Hepatocyte (in vitro differentiated cells): ENCODE data around the gene ANKRD29. TPM values are rescaled to one million over a fixed set of nuclear protein-coding genes. Genes with fewer than 3 reads are reported as not detected.

Source experiments
- DNase-seq: peaks from one replicate; pipeline ENCODE4 v3.0.0-alpha.2; 2016; ENCODE audit warnings: low spot score
- H2AFZ ChIP-seq: fragments of 200-600 bp; sonication (generic); 2 replicates; pipeline ENCODE4 v1.6.0; 2016; ENCODE audit warnings: antibody characterized with exemption, mild to moderate bottlenecking
- H3K27ac ChIP-seq: fragments of 200-600 bp; sonication (generic); 2 replicates; pipeline ENCODE4 v1.5.1; 2016; ENCODE audit warnings: mild to moderate bottlenecking
- H3K27me3 ChIP-seq: fragments of 200-600 bp; sonication (generic); 2 replicates; pipeline ENCODE4 v1.6.1; 2016
- H3K36me3 ChIP-seq: fragments of 200-600 bp; sonication (generic); replicated peaks from 2 replicates; pipeline ENCODE4 v1.5.1; 2016; ENCODE audit warnings: low read depth; ENCODE audit not compliant: insufficient read depth
- H3K4me1 ChIP-seq: fragments of 200-600 bp; sonication (generic); 2 replicates; pipeline ENCODE4 v1.5.1; 2016; ENCODE audit warnings: mild to moderate bottlenecking, moderate library complexity; ENCODE audit not compliant: insufficient read depth
- H3K4me2 ChIP-seq: fragments of 200-600 bp; sonication (generic); 2 replicates; pipeline ENCODE4 v1.6.0; 2016
- H3K4me3 ChIP-seq: fragments of 200-600 bp; sonication (generic); 2 replicates; pipeline ENCODE4 v1.5.1; 2016; ENCODE audit warnings: mild to moderate bottlenecking
- H3K79me2 ChIP-seq: fragments of 200-600 bp; sonication (generic); 2 replicates; pipeline ENCODE4 v1.6.0; 2017; ENCODE audit warnings: mild to moderate bottlenecking
- H3K9me2 ChIP-seq: fragments of 200-600 bp; sonication (generic); replicated peaks from 2 replicates; pipeline ENCODE4 v1.6.0; 2017; ENCODE audit warnings: mild to moderate bottlenecking; ENCODE audit not compliant: insufficient read depth
- H3K9me3 ChIP-seq: fragments of 200-600 bp; sonication (generic); 2 replicates; pipeline ENCODE4 v1.5.1; 2016; ENCODE audit warnings: low read depth, mild to moderate bottlenecking
- H4K20me1 ChIP-seq: fragments of 200-600 bp; sonication (generic); 2 replicates; pipeline ENCODE4 v1.6.0; 2016; ENCODE audit warnings: mild to moderate bottlenecking; ENCODE audit not compliant: insufficient read depth, poor library complexity, severe bottlenecking
- CTCF ChIP-seq: fragments of 200-600 bp; sonication (generic); IDR thresholded peaks from 2 replicates; pipeline ENCODE4 v1.5.1; 2016; ENCODE audit warnings: antibody characterized with exemption, mild to moderate bottlenecking; ENCODE audit not compliant: poor library complexity
- EZH2 ChIP-seq: fragments of 200-600 bp; sonication (generic); IDR thresholded peaks from 2 replicates; pipeline ENCODE4 v1.6.1; 2016; ENCODE audit warnings: antibody characterized with exemption, mild to moderate bottlenecking, borderline replicate concordance
- EZH2phosphoT487 ChIP-seq: fragments of 200-600 bp; sonication (generic); IDR thresholded peaks from one replicate; pipeline ENCODE4 v1.6.1; 2018; ENCODE audit warnings: antibody characterized with exemption, mild to moderate bottlenecking, low read depth, moderate library complexity; ENCODE audit not compliant: unreplicated experiment, severe bottlenecking
- WGBS: methylation state at CpG from one replicate; pipeline ENCODE4 v1.1.6; 2016; ENCODE audit warnings: low lambda C conversion rate; ENCODE audit errors: missing lambda C conversion rate; 5-methylcytosine and 5-hydroxymethylcytosine counted together
- polyA plus RNA-seq: library from polyadenylated mRNA; unstranded; fragments of >200 nt; fragmentation: Nextera tagmentation; extraction: Ambion mirVana; gene quantifications from 2 replicates; pipeline ENCODE4 v1.2.1, GENCODE V29; 2016
- total RNA-seq: library from RNA; depleted of rRNA; stranded (reverse); fragments of >200 nt; gene quantifications from 2 replicates; pipeline ENCODE4 v1.2.3, GENCODE V29; 2014

ANKRD29 gene
- total and polyA plus RNA-seq, 2 experiments from 2014 or later: 7.7 to 12.1 TPM

GRCh38 chr18:23567671-23568070 is 95.0 kb downstream of the ANKRD29 start:
- H3K36me3 ChIP-seq: peaks cover 6% of the 10 kb centered on the region
- H3K9me2 ChIP-seq: no peaks in the 10 kb centered on the region
- no peaks in the 10 kb centered on the region for H3K9me3 ChIP-seq
- H3K4me1 ChIP-seq: peaks cover 29% of the 10 kb centered on the region
- no peak for DNase-seq
- H3K4me3 ChIP-seq: no peak overlapping the region
- no peaks in the 10 kb centered on the region for H3K27me3 ChIP-seq
- 90% methylated on average over 3 of the region's 3 CpGs for WGBS
- TF ChIP-seq CTCF: no peak
- TF ChIP-seq EZH2: no peak
- no peak for TF ChIP-seq EZH2phosphoT487
- H4K20me1 ChIP-seq: no peaks in the 10 kb centered on the region
- H2AFZ ChIP-seq: no peak overlapping the region
- H3K79me2 ChIP-seq: peaks cover 17% of the 10 kb centered on the region
- no peak overlapping the region for H3K27ac ChIP-seq
- H3K4me2 ChIP-seq: no peak overlapping the region

- 79% methylated on average over 3 of the region's 3 CpGs for WGBS
- no peaks in the 10 kb centered on the region for H3K27me3 ChIP-seq
- no peak overlapping the region for H3K27ac ChIP-seq
- H4K20me1 ChIP-seq: no peaks in the 10 kb centered on the region
- DNase-seq: no peak
- H3K4me3 ChIP-seq: no peak overlapping the region
- peaks cover 6% of the 10 kb centered on the region for H3K36me3 ChIP-seq
- TF ChIP-seq EZH2 (no peak), EZH2phosphoT487 (no peak), CTCF (no peak)
- H2AFZ ChIP-seq: no peak overlapping the region
- no peaks in the 10 kb centered on the region for H3K9me3 ChIP-seq
- no peak overlapping the region for H3K4me2 ChIP-seq
- peaks cover 8% of the 10 kb centered on the region for H3K79me2 ChIP-seq
- H3K9me2 ChIP-seq: no peaks in the 10 kb centered on the region
- peaks cover 28% of the 10 kb centered on the region for H3K4me1 ChIP-seq
Observed at GRCh38 chr18:23565916-23566547, 96.7 kb downstream of the ANKRD29 start.

- H3K4me2 ChIP-seq: no peak overlapping the region
- no peaks in the 10 kb centered on the region for H3K79me2 ChIP-seq
- H3K27ac ChIP-seq: no peak overlapping the region
- no peak for DNase-seq
- H3K4me3 ChIP-seq: no peak overlapping the region
- no peaks in the 10 kb centered on the region for H4K20me1 ChIP-seq
- 90% methylated on average over 2 of the region's 2 CpGs for WGBS
- H3K9me3 ChIP-seq: no peaks in the 10 kb centered on the region
- peaks cover 9% of the 10 kb centered on the region for H3K36me3 ChIP-seq
- H3K9me2 ChIP-seq: no peaks in the 10 kb centered on the region
- H3K4me1 ChIP-seq: peaks cover 5% of the 10 kb centered on the region
- H2AFZ ChIP-seq: no peak overlapping the region
- TF ChIP-seq EZH2phosphoT487: no peak
- no peak for TF ChIP-seq EZH2
- no peak for TF ChIP-seq CTCF
- H3K27me3 ChIP-seq: no peaks in the 10 kb centered on the region
Observed at GRCh38 chr18:23563377-23564043, 99.2 kb downstream of the ANKRD29 start.
